K562 (cell line): ENCODE measurements around the gene RCSD1. TPM values are rescaled to one million over a fixed set of nuclear protein-coding genes. Genes with fewer than 3 reads are reported as not detected.

ENCODE experiments used
- CHCHD3 ChIP-seq: fragments of 250-450 bp; sonication (Bioruptor Pico); IDR thresholded peaks from 2 replicates; pipeline ENCODE4 v2.1.2; 2022; ENCODE audit warnings: mild to moderate bottlenecking
- CLOCK ChIP-seq: fragments of 250-450 bp; sonication (Bioruptor Pico); IDR thresholded peaks from 2 replicates; pipeline ENCODE4 v1.4.0; 2020; ENCODE audit warnings: mild to moderate bottlenecking, moderate library complexity, borderline replicate concordance
- ESRRA ChIP-seq: fragments of 450-650 bp; IDR thresholded peaks from 2 replicates; pipeline ENCODE4 v1.6.1; 2014; ENCODE audit warnings: low read depth, mild to moderate bottlenecking, moderate library complexity, borderline replicate concordance
- ETV1 ChIP-seq: fragments of 450-650 bp; conservative IDR thresholded peaks from 2 replicates; pipeline ENCODE4 v1.6.1; 2016; ENCODE audit warnings: missing genetic modification characterization, control low read depth, low read depth, missing compliant biosample characterization
- HDGF ChIP-seq: fragments of 450-650 bp; IDR thresholded peaks from 2 replicates; pipeline ENCODE4 v1.6.1; 2016
- HNRNPH1 ChIP-seq: fragments of 200-400 bp; formaldehyde crosslinking; optimal IDR thresholded peaks from 2 replicates; pipeline ENCODE3; 2017; ENCODE audit warnings: low read depth, mild to moderate bottlenecking, low read length, moderate library complexity
- MCM2 ChIP-seq: fragments of 450-650 bp; IDR thresholded peaks from 2 replicates; pipeline ENCODE4 v1.6.1; 2017; ENCODE audit warnings: low read depth, mild to moderate bottlenecking
- REST ChIP-seq, 2 experiments: fragments of 450-650 bp; formaldehyde crosslinking in 1 of 2; IDR thresholded peaks; 2 replicates each; pipeline versions ENCODE4 v1.4.0 to v1.6.1; 2014 to 2020; ENCODE audit warnings: mild to moderate bottlenecking in 2 of 2, borderline replicate concordance in 1 of 2, low read depth in 1 of 2
- SMARCB1 ChIP-seq: IDR thresholded peaks from 2 replicates; pipeline ENCODE4 v1.6.1; 2011; ENCODE audit warnings: improper control_type of control experiment, low read depth; ENCODE audit not compliant: insufficient read length
- SOX6 ChIP-seq: fragments of 450-650 bp; IDR thresholded peaks from 2 replicates; pipeline ENCODE4 v1.6.1; 2014; ENCODE audit warnings: mild to moderate bottlenecking
- ZBTB7A ChIP-seq: IDR thresholded peaks from 2 replicates; pipeline ENCODE4 v1.6.1; 2011; ENCODE audit warnings: low read depth, mild to moderate bottlenecking, low read length, moderate library complexity, borderline replicate concordance; ENCODE audit not compliant: control insufficient read depth
- ZNF134 ChIP-seq: fragments of 250-450 bp; sonication (Bioruptor Pico); conservative IDR thresholded peaks from 2 replicates; pipeline ENCODE4 v1.4.0; 2020
- ZNF3 ChIP-seq: fragments of 250-450 bp; sonication (Bioruptor Pico); IDR thresholded peaks from 2 replicates; pipeline ENCODE4 v1.5.0; 2021; ENCODE audit warnings: mild to moderate bottlenecking, moderate library complexity
- polyA plus RNA-seq, 8 experiments: library from polyadenylated mRNA; depleted of rRNA in 4 of 8; stranded (reverse) in 5 of 8; unstranded in 3 of 8; fragments of >200 nt; fragmentation: Nextera tagmentation in 2 of 8; fragmentation: Illumina TruSeq in 1 of 8; extraction: Ambion mirVana in 2 of 8; extraction: Trizol in 1 of 8; gene quantifications; 2 replicates each; pipeline versions ENCODE4 v1.2.1 to v1.2.3, GENCODE V29; 2011 to 2014; ENCODE audit warnings: inconsistent platforms in 1 of 8, missing spikeins in 1 of 8
- total RNA-seq, 7 experiments: library from RNA; depleted of rRNA in 6 of 7; stranded (reverse); fragments of >200 nt in 6 of 7; fragmentation: Illumina TruSeq in 2 of 7; extraction: Trizol in 2 of 7; gene quantifications; 2 replicates each; pipeline versions ENCODE4 v1.2.1 to v1.2.3, GENCODE V29; 2011 to 2021; ENCODE audit warnings: low replicate concordance in 1 of 7
- TF ChIP-seq, protein P1 (sequence below): IDR thresholded peaks from 2 replicates; pipeline ENCODE4 v1.6.1; 2012; ENCODE audit warnings: low read depth, low read length, improper control_type of control experiment, borderline replicate concordance

RCSD1 gene
- total and polyA plus RNA-seq, 9 of the 15 experiments (the other 6 are each of a cell fraction or from before 2014, with no cell fraction given) = 7.8 to 69.8 (median 45.3) TPM

DNA sequence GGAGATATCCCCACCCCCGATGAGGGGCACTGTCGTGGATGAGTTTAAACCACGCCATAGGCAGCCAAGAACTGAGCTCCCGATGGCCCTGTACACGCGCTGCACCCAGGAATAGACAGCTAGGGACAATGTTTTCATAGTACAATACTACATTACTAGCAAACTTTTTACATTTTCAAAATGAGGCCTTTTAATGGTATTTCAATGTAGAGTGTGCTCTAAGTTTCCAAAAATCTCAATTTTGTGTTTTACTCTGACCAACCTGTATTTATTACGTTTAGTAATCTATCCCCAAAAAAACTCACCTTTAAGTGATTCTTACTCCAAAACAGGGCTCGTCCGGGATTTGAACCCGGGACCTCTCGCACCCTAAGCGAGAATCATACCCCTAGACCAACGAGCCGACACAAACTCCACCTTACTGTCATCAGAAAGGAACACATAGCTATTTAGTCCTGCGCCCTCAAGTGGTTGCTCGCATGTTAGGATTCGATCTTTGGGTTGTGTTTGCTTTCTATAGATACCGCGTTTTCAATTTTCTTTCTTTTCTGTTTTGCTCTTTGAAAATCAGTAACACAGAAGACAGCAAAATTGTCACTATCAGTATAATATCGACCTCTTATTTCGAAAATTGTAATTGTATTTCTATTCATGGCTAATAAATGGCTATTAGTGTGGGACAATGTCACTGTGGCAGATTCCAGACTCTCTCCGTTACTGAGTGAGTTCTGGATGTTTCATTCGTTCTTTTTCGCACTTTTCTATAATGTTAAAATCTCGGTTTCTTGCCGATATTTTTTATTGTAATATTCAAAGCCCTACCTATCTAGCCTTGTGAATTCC, 85.3 kb downstream of the RCSD1 start (continued):
- TF ChIP-seq REST (IDR thresholded peaks at IDR 0.05; ENCODE audit: borderline replicate concordance) (peak; percentile 47; the same call in 1 of the 2 replicates), REST (CRISPR knock-in tag; IDR thresholded peaks at IDR 0.05; ENCODE audit: low read depth) (no peak), HNRNPH1 (no peak), CLOCK (CRISPR knock-in tag) (no peak), SMARCB1 (no peak), MCM2 (no peak), ETV1 (tag) (0 out of 2 replicates have a peak, but pooled peaks have one; percentile 34), ZNF134 (no peak; the same call in 1 of the 2 replicates), SOX6 (peak; percentile 53; the same call in 1 of the 2 replicates), ZBTB7A (no peak), HDGF (no peak), CHCHD3 (CRISPR knock-in tag) (no peak), ZNF3 (CRISPR knock-in tag) (no peak), ESRRA (peak; percentile 45)
- TF ChIP-seq, protein P1, sequence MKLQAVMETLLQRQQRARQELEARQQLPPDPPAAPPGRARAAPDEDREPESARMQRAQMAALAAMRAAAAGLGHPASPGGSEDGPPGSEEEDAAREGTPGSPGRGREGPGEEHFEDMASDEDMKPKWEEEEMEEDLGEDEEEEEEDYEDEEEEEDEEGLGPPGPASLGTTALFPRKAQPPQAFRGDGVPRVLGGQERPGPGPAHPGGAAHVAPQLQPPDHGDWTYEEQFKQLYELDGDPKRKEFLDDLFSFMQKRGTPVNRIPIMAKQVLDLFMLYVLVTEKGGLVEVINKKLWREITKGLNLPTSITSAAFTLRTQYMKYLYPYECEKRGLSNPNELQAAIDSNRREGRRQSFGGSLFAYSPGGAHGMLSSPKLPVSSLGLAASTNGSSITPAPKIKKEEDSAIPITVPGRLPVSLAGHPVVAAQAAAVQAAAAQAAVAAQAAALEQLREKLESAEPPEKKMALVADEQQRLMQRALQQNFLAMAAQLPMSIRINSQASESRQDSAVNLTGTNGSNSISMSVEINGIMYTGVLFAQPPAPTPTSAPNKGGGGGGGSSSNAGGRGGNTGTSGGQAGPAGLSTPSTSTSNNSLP = peak; percentile 81; the same call in 1 of the 2 replicates
